K562 (cell line): Measurements from ENCODE around the gene LPCAT3. TPM values are rescaled to one million over a fixed set of nuclear protein-coding genes. Genes with fewer than 3 reads are reported as not detected.

ENCODE experiments used
- ARID2 ChIP-seq: fragments of 450-650 bp; IDR thresholded peaks from 2 replicates; pipeline ENCODE4 v1.6.1; 2017; ENCODE audit warnings: antibody characterized with exemption, mild to moderate bottlenecking
- BHLHE40 ChIP-seq: IDR thresholded peaks from 2 replicates; pipeline ENCODE4 v1.6.1; 2011; ENCODE audit warnings: low read length, improper control_type of control experiment
- CEBPB ChIP-seq: fragments of 450-650 bp; IDR thresholded peaks from 2 replicates; pipeline ENCODE4 v1.6.1; 2016; ENCODE audit warnings: missing genetic modification characterization, missing compliant biosample characterization
- CHD1 ChIP-seq: fragments of 200-600 bp; sonication (generic); IDR thresholded peaks from one replicate; pipeline ENCODE4 v1.6.1; 2012; ENCODE audit warnings: mild to moderate bottlenecking, moderate library complexity, low read length, inconsistent platforms
- CXXC5 ChIP-seq: fragments of 250-450 bp; sonication (Bioruptor Pico); IDR thresholded peaks from 2 replicates; pipeline ENCODE4 v1.8.0; 2022; ENCODE audit warnings: inconsistent platforms, mild to moderate bottlenecking, moderate library complexity
- E2F3 ChIP-seq: fragments of 250-450 bp; sonication (Bioruptor Pico); IDR thresholded peaks from 2 replicates; pipeline ENCODE4 v1.4.0; 2020; ENCODE audit warnings: mild to moderate bottlenecking
- HEY1 ChIP-seq: fragments of 250-450 bp; sonication (Bioruptor Pico); IDR thresholded peaks from 2 replicates; pipeline ENCODE4 v1.5.0; 2020; ENCODE audit warnings: mild to moderate bottlenecking, moderate library complexity, borderline replicate concordance
- KLF6 ChIP-seq: fragments of 250-450 bp; sonication (Bioruptor Pico); IDR thresholded peaks from 2 replicates; pipeline ENCODE4 v1.4.0; 2020; ENCODE audit warnings: mild to moderate bottlenecking, moderate library complexity, borderline replicate concordance
- MCM2 ChIP-seq: fragments of 450-650 bp; IDR thresholded peaks from 2 replicates; pipeline ENCODE4 v1.6.1; 2017; ENCODE audit warnings: low read depth, mild to moderate bottlenecking
- NELFE ChIP-seq: IDR thresholded peaks from 2 replicates; pipeline ENCODE4 v1.6.1; 2011; ENCODE audit warnings: mild to moderate bottlenecking; ENCODE audit not compliant: insufficient read depth, insufficient read length
- NFIC ChIP-seq: fragments of 450-650 bp; IDR thresholded peaks from 2 replicates; pipeline ENCODE4 v1.6.1; 2017; ENCODE audit warnings: mild to moderate bottlenecking, inconsistent platforms
- PCBP1 ChIP-seq: fragments of 200-400 bp; formaldehyde crosslinking; IDR thresholded peaks from 2 replicates; pipeline ENCODE4 v1.6.1; 2018; ENCODE audit warnings: mild to moderate bottlenecking, low read depth, low read length; ENCODE audit not compliant: poor library complexity, severe bottlenecking
- RBFOX2 ChIP-seq: fragments of 200-400 bp; formaldehyde crosslinking; IDR thresholded peaks from 2 replicates; pipeline ENCODE4 v1.6.1; 2017; ENCODE audit warnings: low read depth, mild to moderate bottlenecking, low read length, moderate library complexity
- SMAD2 ChIP-seq: fragments of 150-350 bp; IDR thresholded peaks from 2 replicates; pipeline ENCODE4 v1.6.1; 2014; ENCODE audit warnings: low read depth, mild to moderate bottlenecking, low read length
- SNRNP70 ChIP-seq: fragments of 200-400 bp; formaldehyde crosslinking; optimal IDR thresholded peaks from 2 replicates; pipeline ENCODE3; 2017; ENCODE audit warnings: low read depth, low read length
- SP1 ChIP-seq: sonication (generic); formaldehyde crosslinking; IDR thresholded peaks from 2 replicates; pipeline ENCODE4 v1.8.1; 2022; ENCODE audit warnings: mild to moderate bottlenecking, missing genetic modification reagents
- SRF ChIP-seq, 2 experiments: fragments of 250-450, 450-650 bp in 1 of 2; sonication (Bioruptor Pico) in 1 of 2; sonication (generic) in 1 of 2; formaldehyde crosslinking; IDR thresholded peaks; 2 replicates each; pipeline versions ENCODE4 v1.5.0 to v1.5.1; 2020 to 2022; ENCODE audit warnings: mild to moderate bottlenecking in 1 of 2, missing genetic modification reagents in 1 of 2
- TAF15 ChIP-seq: fragments of 200-400 bp; formaldehyde crosslinking; IDR thresholded peaks from 2 replicates; pipeline ENCODE4 v1.6.1; 2017; ENCODE audit warnings: mild to moderate bottlenecking, low read depth, low read length, moderate library complexity
- TBL1XR1 ChIP-seq, 2 experiments: IDR thresholded peaks; 2 replicates each; pipeline ENCODE4 v1.6.1; 2012; ENCODE audit warnings: improper control_type of control experiment in 2 of 2, low read length in 2 of 2, mild to moderate bottlenecking in 1 of 2
- THRB ChIP-seq: fragments of 450-650 bp; formaldehyde crosslinking; conservative IDR thresholded peaks from 2 replicates; pipeline ENCODE4 v1.4.0; 2022; ENCODE audit warnings: mild to moderate bottlenecking, missing genetic modification characterization
- U2AF1 ChIP-seq: fragments of 200-400 bp; formaldehyde crosslinking; optimal IDR thresholded peaks from 2 replicates; pipeline ENCODE3; 2017; ENCODE audit warnings: mild to moderate bottlenecking, low read depth, low read length, moderate library complexity
- ZKSCAN3 ChIP-seq: fragments of 250-450 bp; sonication (Bioruptor Pico); IDR thresholded peaks from 2 replicates; pipeline ENCODE4 v1.4.0; 2020
- ZNF232 ChIP-seq: sonication (generic); formaldehyde crosslinking; IDR thresholded peaks from 2 replicates; pipeline ENCODE4 v1.8.0; 2022; ENCODE audit warnings: mild to moderate bottlenecking, missing genetic modification reagents
- ZNF280B ChIP-seq: fragments of 250-450 bp; sonication (Bioruptor Pico); IDR thresholded peaks from 2 replicates; pipeline ENCODE4 v1.5.1; 2021; ENCODE audit warnings: mild to moderate bottlenecking
- ZNF316 ChIP-seq: fragments of 450-650 bp; IDR thresholded peaks from 2 replicates; pipeline ENCODE4 v1.6.1; 2016
- ZNF384 ChIP-seq: IDR thresholded peaks from 2 replicates; pipeline ENCODE4 v1.6.1; 2012; ENCODE audit warnings: low read depth, low read length, improper control_type of control experiment
- ZNF740 ChIP-seq, 3 experiments: fragments of 200-800 bp in 1 of 3; sonication (Bioruptor generic) in 1 of 3; sonication (generic) in 1 of 3; formaldehyde crosslinking in 1 of 3; IDR thresholded peaks; 2 replicates each; pipeline versions ENCODE4 v1.6.1 to v1.8.0; 2016 to 2022; ENCODE audit warnings: mild to moderate bottlenecking in 2 of 3, missing compliant biosample characterization in 2 of 3, missing genetic modification characterization in 2 of 3, missing genetic modification reagents in 1 of 3
- polyA plus RNA-seq, 8 experiments: library from polyadenylated mRNA; depleted of rRNA in 4 of 8; stranded (reverse) in 5 of 8; unstranded in 3 of 8; fragments of >200 nt; fragmentation: Nextera tagmentation in 2 of 8; fragmentation: Illumina TruSeq in 1 of 8; extraction: Ambion mirVana in 2 of 8; extraction: Trizol in 1 of 8; gene quantifications; 2 replicates each; pipeline versions ENCODE4 v1.2.1 to v1.2.3, GENCODE V29; 2011 to 2014; ENCODE audit warnings: inconsistent platforms in 1 of 8, missing spikeins in 1 of 8
- total RNA-seq, 7 experiments: library from RNA; depleted of rRNA in 6 of 7; stranded (reverse); fragments of >200 nt in 6 of 7; fragmentation: Illumina TruSeq in 2 of 7; extraction: Trizol in 2 of 7; gene quantifications; 2 replicates each; pipeline versions ENCODE4 v1.2.1 to v1.2.3, GENCODE V29; 2011 to 2021; ENCODE audit warnings: low replicate concordance in 1 of 7

LPCAT3 gene
- total and polyA plus RNA-seq, 9 of the 15 experiments (the other 6 are each of a cell fraction or from before 2014, with no cell fraction given), result 4.9 to 52.5 (median 25.3) TPM

- TF ChIP-seq TBL1XR1 (IDR thresholded peaks at IDR 0.05; ENCODE audit: low read length in 2 of 2) (peak; percentile 43 to 70; a peak in 2 of 4 replicates), MCM2 (no peak), KLF6 (CRISPR knock-in tag) (peak; percentile 78; the same call in 1 of the 2 replicates), U2AF1 (no peak), ZKSCAN3 (CRISPR knock-in tag) (no peak), NELFE (peak; percentile 72), ZNF384 (no peak), ZNF316 (peak; percentile 98), NFIC (peak; percentile 72), TAF15 (no peak), ZNF232 (CRISPR knock-in tag) (no peak), ZNF280B (CRISPR knock-in tag) (peak; percentile 90; the same call in 1 of the 2 replicates), ZNF740 (CRISPR knock-in tag; IDR thresholded peaks at IDR 0.05) (no peak), ZNF740 (tag; IDR thresholded peaks at IDR 0.05) (no peak), CHD1 (no peak), E2F3 (CRISPR knock-in tag) (peak; percentile 78), BHLHE40 (no peak), RBFOX2 (no peak; the same call in 1 of the 2 replicates), SRF (CRISPR knock-in tag; IDR thresholded peaks at IDR 0.05) (peak in 1 of 2 experiments; percentile 90; a peak in 2 of 4 replicates), SP1 (CRISPR knock-in tag) (peak; percentile 67), CXXC5 (CRISPR knock-in tag) (peak; percentile 35), ARID2 (no peak), SNRNP70 (peak; percentile 90), HEY1 (peak; percentile 87; the same call in 1 of the 2 replicates), SMAD2 (no peak), CEBPB (no peak), PCBP1 (no peak), THRB (CRISPR knock-in tag) (peak; percentile 99)
Observed at GRCh38 chr12:6943722-6944380, 74.4 kb downstream of the LPCAT3 start, which contains the start of the genes C12orf57 and RNU7-1 (continued).
